Measurements from ENCODE around the gene ARHGEF4. TPM values are rescaled to one million over a fixed set of nuclear protein-coding genes. Genes with fewer than 3 reads are reported as not detected.

ARHGEF4 gene
- total and polyA plus RNA-seq, 8 donors: 16.3 to 58.2 (median 19.8) TPM

DNA sequence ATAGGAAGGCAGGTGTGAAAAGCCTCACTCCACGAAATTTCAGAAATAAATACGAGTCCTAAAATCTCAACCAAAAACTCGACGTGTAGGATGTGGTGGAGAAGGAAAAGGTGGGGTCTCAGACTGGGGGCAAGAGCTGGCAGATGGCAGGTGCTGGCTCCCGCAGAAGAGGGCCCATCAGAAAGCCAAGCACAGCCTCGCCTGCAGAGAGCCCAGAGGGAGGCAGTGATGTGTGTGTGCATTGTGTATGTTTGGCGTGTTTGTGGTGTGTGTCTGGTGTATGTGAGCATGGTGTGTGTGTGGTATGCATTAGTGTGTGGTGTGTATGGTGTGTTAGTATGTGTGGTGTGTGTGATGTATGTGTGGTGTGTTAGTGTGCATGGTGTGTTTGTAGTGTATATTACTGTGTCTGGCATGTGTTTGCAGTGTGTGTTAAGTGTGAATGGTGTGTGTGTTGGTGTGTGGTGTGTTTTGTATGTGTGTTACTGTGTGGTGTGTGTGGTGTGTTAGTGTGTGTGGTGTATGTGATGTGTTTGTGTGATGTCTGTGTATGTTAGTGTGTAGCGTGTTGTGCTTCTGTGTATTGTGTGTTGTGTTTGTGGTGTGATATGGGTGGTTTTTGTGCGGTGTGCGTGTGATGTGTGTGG, 140.0 kb downstream of the ARHGEF4 start:
- TF ChIP-seq, protein P1, sequence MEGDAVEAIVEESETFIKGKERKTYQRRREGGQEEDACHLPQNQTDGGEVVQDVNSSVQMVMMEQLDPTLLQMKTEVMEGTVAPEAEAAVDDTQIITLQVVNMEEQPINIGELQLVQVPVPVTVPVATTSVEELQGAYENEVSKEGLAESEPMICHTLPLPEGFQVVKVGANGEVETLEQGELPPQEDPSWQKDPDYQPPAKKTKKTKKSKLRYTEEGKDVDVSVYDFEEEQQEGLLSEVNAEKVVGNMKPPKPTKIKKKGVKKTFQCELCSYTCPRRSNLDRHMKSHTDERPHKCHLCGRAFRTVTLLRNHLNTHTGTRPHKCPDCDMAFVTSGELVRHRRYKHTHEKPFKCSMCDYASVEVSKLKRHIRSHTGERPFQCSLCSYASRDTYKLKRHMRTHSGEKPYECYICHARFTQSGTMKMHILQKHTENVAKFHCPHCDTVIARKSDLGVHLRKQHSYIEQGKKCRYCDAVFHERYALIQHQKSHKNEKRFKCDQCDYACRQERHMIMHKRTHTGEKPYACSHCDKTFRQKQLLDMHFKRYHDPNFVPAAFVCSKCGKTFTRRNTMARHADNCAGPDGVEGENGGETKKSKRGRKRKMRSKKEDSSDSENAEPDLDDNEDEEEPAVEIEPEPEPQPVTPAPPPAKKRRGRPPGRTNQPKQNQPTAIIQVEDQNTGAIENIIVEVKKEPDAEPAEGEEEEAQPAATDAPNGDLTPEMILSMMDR (IDR thresholded peaks at IDR 0.05): no peak
- no peak for FAIRE-seq

DNA sequence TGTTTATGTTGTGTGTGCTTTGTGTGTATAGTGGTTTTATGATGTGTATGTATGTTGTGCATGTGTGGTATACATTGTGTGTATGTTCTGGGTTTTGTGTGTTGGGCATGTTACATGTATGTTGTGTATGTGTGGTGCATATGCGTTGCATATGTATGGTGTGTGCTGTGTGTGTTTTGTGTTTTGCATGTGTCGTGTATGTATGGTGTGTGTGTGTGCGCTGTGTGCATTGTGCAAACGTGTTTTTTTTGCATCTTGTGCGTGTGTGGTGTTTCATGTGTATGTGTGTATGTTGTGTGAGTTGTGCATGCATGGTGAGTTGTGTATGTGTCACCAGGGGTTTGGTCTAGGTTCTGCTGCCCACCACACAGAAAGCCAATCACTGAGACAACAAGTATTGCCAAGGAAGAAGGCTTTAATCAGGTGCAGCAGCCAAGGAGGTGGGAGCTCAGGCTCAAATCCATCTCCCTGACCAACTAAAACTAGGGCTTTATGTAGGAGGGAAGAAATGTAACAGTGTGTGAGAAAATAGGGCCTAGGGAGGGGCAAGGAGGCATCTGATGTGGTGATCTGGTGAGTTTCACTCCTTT, 140.8 kb downstream of the ARHGEF4 start:
- H3K4me1 ChIP-seq: peaks cover 0 to 3% (median 0%) of the 10 kb centered on the region in 3 donors
- no peaks in the 10 kb centered on the region for H3K27me3 ChIP-seq
- no peak overlapping the region for H3K4me3 ChIP-seq
- FAIRE-seq (no peak), DNase-seq (no peak), ATAC-seq (no peak)
- H3K9me3 ChIP-seq: no peaks in the 10 kb centered on the region
- intact Hi-C loops (cut with DNase I): no loop called here
- WGBS, 2 donors: 97% methylated on average over 5 of the region's 5 CpGs
- TF ChIP-seq, protein P1 (IDR thresholded peaks at IDR 0.05): no peak
- no peak overlapping the region for H3K27ac ChIP-seq
- H3K36me3 ChIP-seq: no peaks in the 10 kb centered on the region

More for the DNA sequence above, 140.0 kb downstream of the ARHGEF4 start:
- H3K4me1 ChIP-seq: peaks cover 0 to 6% (median 0%) of the 10 kb centered on the region in 3 donors
- DNase-seq (no peak), ATAC-seq (no peak)
- H3K36me3 ChIP-seq: no peaks in the 10 kb centered on the region
- no peaks in the 10 kb centered on the region for H3K27me3 ChIP-seq
- H3K9me3 ChIP-seq: no peaks in the 10 kb centered on the region
- H3K4me3 ChIP-seq: no peak overlapping the region
- intact Hi-C loops (cut with DNase I): no loop called here
- H3K27ac ChIP-seq: no peak overlapping the region
- WGBS, 2 donors: 91 to 94% methylated on average over 10 of the region's 10 CpGs

DNA sequence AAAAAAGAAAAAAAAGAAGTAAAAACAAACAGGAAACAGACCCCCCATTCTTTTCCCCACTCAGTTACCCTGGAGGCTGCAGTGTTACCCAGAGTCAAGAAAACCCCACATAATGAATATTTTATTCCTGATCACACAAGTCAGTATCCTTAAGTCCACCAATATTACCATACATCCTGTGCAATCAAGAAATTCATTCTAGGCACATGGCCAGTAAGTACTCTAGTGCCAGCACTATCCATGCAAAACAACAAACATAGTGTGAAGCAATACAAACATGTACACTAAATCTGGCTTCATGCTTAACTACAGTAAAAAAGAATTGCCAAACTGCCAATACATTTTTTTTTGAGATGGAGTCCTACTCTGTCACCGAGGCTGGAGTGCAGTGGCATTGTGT, 145.0 kb downstream of the ARHGEF4 start:
- Histone ChIP-seq H3K9me3 (no peaks in the 10 kb centered on the region), H3K4me1 (no peaks in the 10 kb centered on the region), H3K4me3 (no peak overlapping the region), H3K36me3 (no peaks in the 10 kb centered on the region), H3K27ac (no peak overlapping the region), H3K27me3 (no peaks in the 10 kb centered on the region)
- no peak for ATAC-seq
- DNase-seq: no peak
- FAIRE-seq: no peak
- TF ChIP-seq, protein P1 (IDR thresholded peaks at IDR 0.05): no peak
- intact Hi-C loops (cut with DNase I): no loop called here
- 93 to 96% methylated on average over 1 of the region's 1 CpG for WGBS, 2 donors

DNA sequence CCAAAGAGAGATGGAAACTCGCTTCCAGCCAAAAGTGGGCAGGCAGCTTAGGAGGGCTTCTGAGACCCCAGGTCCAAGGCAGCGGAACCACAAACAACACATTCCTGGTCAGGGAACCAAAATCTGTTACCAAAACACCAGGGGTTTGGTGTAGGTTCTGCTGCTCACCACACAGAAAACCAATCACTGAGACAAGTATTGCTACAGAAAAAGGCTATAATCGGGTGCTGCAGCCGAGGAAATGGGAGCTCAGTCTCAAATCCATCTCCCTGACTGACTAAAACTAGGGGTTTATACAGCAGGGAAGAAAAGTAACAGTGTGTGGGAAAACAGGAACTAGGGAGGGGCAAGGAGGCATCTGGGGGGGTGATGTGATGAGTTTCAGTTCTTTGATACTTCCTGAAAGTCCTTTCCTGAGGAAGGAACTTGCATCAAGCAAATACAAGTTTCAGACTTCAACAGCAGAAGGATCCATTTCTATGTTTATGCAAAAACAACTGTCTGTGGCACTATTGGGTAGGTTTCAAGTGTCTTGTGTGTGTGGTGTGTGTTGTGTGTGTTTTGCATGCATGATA, 148.6 kb downstream of the ARHGEF4 start:
- WGBS, 2 donors: 92 to 98% methylated on average over 4 of the region's 4 CpGs
- H3K9me3 ChIP-seq: no peaks in the 10 kb centered on the region
- no peak overlapping the region for H3K4me3 ChIP-seq
- intact Hi-C loops (cut with DNase I): no loop called here
- H3K27ac ChIP-seq: no peak overlapping the region
- TF ChIP-seq, protein P1 (IDR thresholded peaks at IDR 0.05): no peak
- ATAC-seq (no peak), DNase-seq (no peak), FAIRE-seq (no peak)
- H3K4me1 ChIP-seq: no peaks in the 10 kb centered on the region
- no peaks in the 10 kb centered on the region for H3K36me3 ChIP-seq
- H3K27me3 ChIP-seq: no peaks in the 10 kb centered on the region
